GM12865 (cell line): Measurements from ENCODE around the gene ASB8.

Source experiments
- DNase-seq: peaks from one replicate; pipeline ENCODE4 v3.0.0; 2010; ENCODE audit warnings: low read depth
- H3K4me3 ChIP-seq: 2 replicates; pipeline ENCODE4 v1.5.1; 2011; ENCODE audit warnings: mild to moderate bottlenecking, low read depth, low read length, control low read depth
- CTCF ChIP-seq: IDR thresholded peaks from 2 replicates; pipeline ENCODE4 v1.5.1; 2011; ENCODE audit warnings: low read length, control low read depth, low read depth, inconsistent platforms; ENCODE audit not compliant: insufficient read depth; ENCODE audit errors: missing control alignments

The ASB8 gene

GRCh38 chr12:48191096-48191495 is 33.8 kb upstream of the ASB8 start:
- H3K4me3 ChIP-seq = no peak overlapping the region
- TF ChIP-seq CTCF = no peak
- no peak for DNase-seq

GRCh38 chr12:48189331-48190125 is 32.2 kb upstream of the ASB8 start:
- TF ChIP-seq CTCF = peak; percentile 76
- no peak overlapping the region for H3K4me3 ChIP-seq
- DNase-seq = peak; percentile 71

GRCh38 chr12:48187916-48188695 is 30.8 kb upstream of the ASB8 start:
- H3K4me3 ChIP-seq = no peak overlapping the region
- DNase-seq = no peak
- no peak for TF ChIP-seq CTCF

- H3K4me3 ChIP-seq = no peak overlapping the region
- no peak for TF ChIP-seq CTCF
- DNase-seq = no peak
These were observed 28.0 kb upstream of the ASB8 start for GRCh38 chr12:48185181-48185919.

GRCh38 chr12:48184549-48184922 is 27.2 kb upstream of the ASB8 start:
- TF ChIP-seq CTCF = no peak
- no peak for DNase-seq

GRCh38 chr12:48183876-48184548 is 26.7 kb upstream of the ASB8 start:
- no peak for DNase-seq
- TF ChIP-seq CTCF = no peak
- peak overlapping the region; percentile 75 for H3K4me3 ChIP-seq

More at GRCh38 chr12:48184549-48184922, 27.2 kb upstream of the ASB8 start:
- no peak overlapping the region for H3K4me3 ChIP-seq
